Bronchial epithelial cell (primary cell): ENCODE data around the gene TUBA4B. TPM values are rescaled to one million over a fixed set of nuclear protein-coding genes. Genes with fewer than 3 reads are reported as not detected.

ENCODE experiments used
- DNase-seq: peaks from one replicate; pipeline ENCODE4 v3.0.0-alpha.2; 2010; ENCODE audit warnings: low read depth
- FAIRE-seq: peaks from 2 replicates; lab custom pipeline; 2011; peaks lifted over from hg19 to GRCh38; lab: Jason Lieb, UNC
- H3K27me3 ChIP-seq: 2 replicates; pipeline ENCODE4 v1.5.1; 2011; ENCODE audit warnings: low read length; ENCODE audit not compliant: control insufficient read depth, insufficient read depth
- H3K36me3 ChIP-seq: 2 replicates; pipeline ENCODE4 v1.5.1; 2011; ENCODE audit warnings: low read length; ENCODE audit not compliant: control insufficient read depth, insufficient read depth
- H3K4me3 ChIP-seq: 2 replicates; pipeline ENCODE4 v1.5.1; 2011; ENCODE audit warnings: mild to moderate bottlenecking, low read depth, low read length, control low read depth
- CTCF ChIP-seq: IDR thresholded peaks from 2 replicates; pipeline ENCODE4 v1.5.1; 2011; ENCODE audit warnings: mild to moderate bottlenecking, moderate library complexity, low read length, control low read depth, inconsistent platforms; ENCODE audit not compliant: insufficient read depth, severe bottlenecking
- total RNA-seq: library from RNA; depleted of rRNA; stranded (reverse); fragments of >200 nt; gene quantifications from 2 replicates; pipeline ENCODE4 v1.2.1, GENCODE V29; 2014

The TUBA4B gene
- total RNA-seq, 1 donor from 2014 or later = not detected

- peaks cover 48% of the 10 kb centered on the region for H3K36me3 ChIP-seq
- FAIRE-seq (no peak), DNase-seq (peak; percentile 51)
- H3K27me3 ChIP-seq = no peaks in the 10 kb centered on the region
- peak; percentile 1 for TF ChIP-seq CTCF
- peak overlapping the region; percentile 75 for H3K4me3 ChIP-seq
Measured at GRCh38 chr2:219218217-219218731, 34.8 kb upstream of the TUBA4B start.

DNA sequence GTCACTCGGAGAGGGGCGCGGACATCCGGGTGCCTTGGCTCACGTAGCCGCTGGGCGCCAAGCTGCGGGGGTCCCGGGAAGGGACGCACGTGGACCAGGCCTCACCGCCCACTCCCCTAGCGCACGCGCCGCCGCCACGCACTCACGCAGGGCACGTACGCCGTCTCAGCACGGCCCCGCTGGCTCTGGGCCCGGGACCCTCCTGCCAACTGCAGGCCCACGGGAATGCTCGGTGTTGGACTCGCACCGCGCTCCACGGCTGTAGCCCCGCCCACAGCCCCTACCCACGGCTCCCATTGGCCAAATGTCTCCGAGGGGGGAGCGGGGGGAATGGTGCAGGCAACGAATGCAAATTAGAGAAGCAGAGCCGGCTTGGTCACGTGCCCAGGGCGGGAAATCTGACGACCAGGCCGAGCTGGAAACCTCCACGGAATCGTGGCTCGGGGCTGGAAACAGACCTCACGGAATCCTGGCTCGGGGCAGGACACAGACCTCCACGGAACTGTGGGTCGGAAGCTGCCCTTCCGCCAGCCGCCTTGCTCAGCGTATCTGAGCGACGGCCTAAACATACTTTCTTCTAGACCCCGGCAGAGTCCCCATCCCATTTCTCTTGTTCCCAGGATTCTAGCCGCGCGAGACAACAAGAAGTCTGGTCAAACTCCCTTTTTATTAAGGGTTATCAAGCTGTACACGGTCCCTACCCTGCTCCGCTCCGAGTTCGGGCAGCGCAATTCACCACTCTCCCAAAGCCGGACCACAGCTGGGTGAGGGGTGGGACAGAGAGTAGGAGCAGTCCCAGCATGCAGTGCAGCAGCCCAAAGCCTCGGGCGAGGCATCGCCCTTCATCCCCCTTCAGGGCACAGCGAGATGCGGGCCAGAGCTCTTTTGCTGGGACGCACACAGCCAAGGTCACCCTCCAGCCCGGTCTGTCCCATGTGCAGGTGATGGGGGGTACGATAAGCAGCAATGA is 34.0 kb upstream of the TUBA4B start, which contains the start of gene ABCB6:
Gene ABCB6 (minus strand): TSS at position 227 of the 970 bp plus-strand sequence. CDS start 285 bp downstream, outside the sequence.
- no peak for TF ChIP-seq CTCF
- Histone ChIP-seq H3K36me3 (peaks cover 50% of the 10 kb centered on the region), H3K4me3 (peak within 1 kb of the TSS; percentile 75), H3K27me3 (no peaks in the 10 kb centered on the region)
- peak; percentile 74 for DNase-seq
- no peak for FAIRE-seq

GRCh38 chr2:219219784-219220532 is 33.1 kb upstream of the TUBA4B start:
- FAIRE-seq (no peak), DNase-seq (no peak)
- Histone ChIP-seq H3K36me3 (peaks cover 49% of the 10 kb centered on the region), H3K4me3 (no peak overlapping the region), H3K27me3 (no peaks in the 10 kb centered on the region)
- TF ChIP-seq CTCF = no peak

DNA sequence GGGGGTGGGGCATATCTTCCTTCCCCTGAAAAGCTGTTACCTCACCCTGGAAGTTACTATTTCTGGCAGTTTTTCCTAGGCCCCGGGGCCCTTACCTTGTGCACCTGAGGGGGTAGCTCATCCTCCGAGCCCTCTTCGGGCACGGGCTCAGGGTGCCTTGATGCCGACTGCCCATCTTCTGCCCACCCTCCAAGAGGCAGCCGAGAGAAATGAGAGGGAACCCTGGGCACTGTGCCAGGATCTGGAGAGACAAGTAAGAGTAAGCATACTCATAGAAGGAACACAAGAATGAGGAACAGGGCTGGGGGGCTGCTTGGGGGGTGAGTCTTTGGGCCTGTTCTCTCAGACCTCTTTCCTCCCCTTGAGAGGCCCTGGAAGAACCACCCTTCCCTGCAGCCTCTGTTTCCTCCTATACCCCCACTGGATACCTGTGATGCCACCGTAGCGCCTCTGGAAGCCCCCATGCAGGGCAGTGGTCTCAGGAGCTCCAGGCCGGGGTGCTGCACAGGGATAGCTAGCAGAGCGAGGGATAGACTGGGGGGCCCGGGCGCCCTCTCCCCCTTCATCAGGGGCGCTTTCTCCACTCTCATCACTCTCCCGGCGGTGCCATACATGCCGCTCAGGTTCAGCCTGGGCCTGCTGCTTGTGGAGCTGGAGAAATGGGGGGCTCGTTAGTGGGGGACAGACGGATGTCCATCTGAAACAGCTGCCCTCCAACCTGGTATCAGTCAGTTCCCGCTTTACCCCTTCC is 32.2 kb upstream of the TUBA4B start:
- no peak overlapping the region for H3K4me3 ChIP-seq
- H3K27me3 ChIP-seq = no peaks in the 10 kb centered on the region
- H3K36me3 ChIP-seq = peaks cover 50% of the 10 kb centered on the region
- FAIRE-seq = no peak
- no peak for DNase-seq
- TF ChIP-seq CTCF = no peak

GRCh38 chr2:219221957-219222518 is 31.0 kb upstream of the TUBA4B start:
- DNase-seq (no peak), FAIRE-seq (no peak)
- Histone ChIP-seq H3K36me3 (peaks cover 40% of the 10 kb centered on the region), H3K4me3 (no peak overlapping the region), H3K27me3 (no peaks in the 10 kb centered on the region)
- TF ChIP-seq CTCF = no peak
